Stimulated activated CD4-positive, alpha-beta T cell treated with anti-CD3 and anti-CD28 coated beads, TNF-alpha, amount 100 ng/mL, for 4 hours (primary cell): ENCODE results near the gene GREB1.

Experiments
- DNase-seq, 3 experiments: peaks; one replicate each; pipeline ENCODE4 v3.0.0-alpha.2; 2020; ENCODE audit warnings: low read depth in 3 of 3

GREB1 gene

GRCh38 chr2:11559786-11560155, 25.9 kb downstream of the GREB1 start:
- DNase-seq = no peak

DNA sequence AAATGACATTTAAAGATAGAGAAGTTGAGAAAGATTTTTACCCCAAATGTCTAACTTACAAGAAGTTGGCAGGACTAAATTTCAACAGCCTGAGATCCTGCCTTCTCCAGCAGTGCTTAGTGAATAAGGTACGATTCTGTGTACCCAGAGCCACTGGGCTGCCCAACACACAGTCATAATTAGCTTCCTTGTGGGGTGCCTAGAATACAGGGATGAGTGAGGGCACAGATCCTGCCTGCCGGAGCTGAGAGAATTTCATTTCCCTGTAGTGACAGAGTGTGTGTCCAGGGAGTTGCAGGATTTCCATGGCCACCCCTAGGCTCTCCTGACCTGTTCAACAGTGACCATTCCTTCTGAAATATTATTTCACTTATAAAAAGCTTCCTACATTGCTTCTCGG, 27.0 kb downstream of the GREB1 start:
- no peak for DNase-seq

DNA sequence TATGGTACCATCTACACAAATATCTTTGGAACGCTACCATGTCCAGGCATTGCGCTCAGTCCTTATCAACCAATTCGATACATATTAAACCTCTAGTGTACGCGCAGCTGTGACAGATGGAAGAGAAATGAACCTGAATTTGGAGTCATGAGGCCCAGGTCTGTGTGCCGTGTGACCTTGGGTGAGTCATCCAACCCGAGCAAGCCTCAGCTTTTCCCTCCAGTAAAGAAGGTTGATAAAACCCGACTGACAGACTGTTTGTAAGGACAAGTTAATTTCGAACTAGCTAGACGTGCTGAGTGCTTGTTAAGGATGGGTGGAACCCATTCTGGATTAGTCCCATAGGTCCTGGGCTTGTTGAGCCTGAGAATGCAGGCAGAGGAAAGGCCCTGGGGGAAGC, 28.2 kb downstream of the GREB1 start:
- no peak for DNase-seq

DNA sequence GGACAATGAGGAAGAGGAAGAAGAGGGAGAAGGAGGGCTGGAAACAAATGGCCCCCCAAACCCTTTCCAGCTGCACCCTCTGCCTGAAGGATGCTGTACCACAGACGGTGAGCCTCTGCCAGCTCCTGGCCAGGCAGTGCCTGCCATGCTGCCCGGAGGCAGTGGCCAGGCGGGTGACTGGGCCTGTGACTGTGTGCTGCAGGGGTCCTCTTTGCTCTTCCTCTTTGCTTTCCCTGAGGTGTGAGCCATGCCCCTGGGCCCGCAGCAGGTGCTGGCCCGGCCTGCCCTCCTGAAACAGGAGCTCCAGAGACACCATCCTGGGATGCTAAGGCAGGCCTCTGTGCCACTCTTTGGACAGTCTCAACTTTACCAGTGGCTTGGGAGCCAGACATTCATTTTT, 28.6 kb downstream of the GREB1 start:
- no peak for DNase-seq

DNA sequence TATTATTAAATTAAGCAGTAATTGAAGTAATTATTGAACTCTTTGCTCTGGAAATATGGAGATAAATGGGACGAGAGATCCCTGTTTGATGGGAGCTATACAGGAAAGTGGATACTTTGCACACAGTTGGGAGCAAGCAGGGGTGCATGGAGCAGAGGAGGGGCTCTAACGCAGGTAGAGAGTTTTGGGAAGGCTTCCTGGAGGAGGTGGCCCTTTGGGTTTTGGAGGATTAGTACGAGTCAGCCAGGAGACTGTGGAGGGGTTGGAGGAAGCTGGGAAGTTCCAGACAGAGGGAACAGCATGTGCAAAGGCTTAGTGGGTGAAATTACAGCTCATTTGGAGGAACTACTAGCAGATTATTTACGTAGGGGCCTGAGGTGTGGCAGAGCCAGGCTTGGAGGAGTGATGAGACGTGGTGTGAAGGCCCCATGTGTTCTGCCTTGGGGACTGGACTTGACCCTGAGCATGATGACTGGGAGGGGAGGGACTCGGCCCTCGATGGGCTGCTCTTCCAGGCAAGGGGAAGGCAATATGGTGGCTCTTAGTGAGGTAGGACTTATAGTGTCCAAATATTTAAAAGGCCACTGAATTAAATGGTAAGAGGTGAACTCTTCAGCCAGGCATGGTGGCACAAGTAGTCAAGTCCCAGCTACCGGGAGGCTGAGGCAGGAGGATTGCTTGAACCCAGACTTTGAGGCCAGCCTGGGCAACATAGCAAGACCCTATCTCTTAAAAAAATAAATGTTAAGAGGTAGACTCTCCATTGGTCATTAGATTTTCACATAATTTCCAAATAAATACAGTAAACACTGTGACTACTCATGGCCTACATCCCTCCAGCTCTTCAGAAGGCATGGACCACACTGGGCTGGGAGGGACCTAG, 30.2 kb downstream of the GREB1 start:
- DNase-seq = no peak

- DNase-seq = no peak
Observed at GRCh38 chr2:11564816-11565567, 31.1 kb downstream of the GREB1 start.

DNA sequence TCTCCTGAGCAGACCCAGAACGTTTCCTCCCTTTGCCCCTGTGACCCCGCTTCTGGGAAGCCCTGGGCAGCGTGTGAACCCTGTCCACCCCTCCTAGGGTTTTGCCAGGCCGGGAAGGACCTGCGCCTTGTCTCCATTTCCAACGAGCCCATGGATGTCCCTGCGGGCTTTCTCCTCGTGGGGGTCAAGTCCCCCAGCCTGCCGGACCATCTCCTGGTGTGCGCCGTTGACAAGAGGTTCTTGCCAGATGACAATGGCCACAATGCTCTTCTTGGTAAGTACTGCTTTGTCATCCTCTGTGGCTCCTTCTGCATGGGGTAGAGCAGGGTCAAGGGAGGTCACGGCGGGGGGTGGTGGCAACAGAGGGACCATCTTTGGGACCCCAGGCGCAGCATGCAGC, 32.5 kb downstream of the GREB1 start:
- no peak for DNase-seq

DNA sequence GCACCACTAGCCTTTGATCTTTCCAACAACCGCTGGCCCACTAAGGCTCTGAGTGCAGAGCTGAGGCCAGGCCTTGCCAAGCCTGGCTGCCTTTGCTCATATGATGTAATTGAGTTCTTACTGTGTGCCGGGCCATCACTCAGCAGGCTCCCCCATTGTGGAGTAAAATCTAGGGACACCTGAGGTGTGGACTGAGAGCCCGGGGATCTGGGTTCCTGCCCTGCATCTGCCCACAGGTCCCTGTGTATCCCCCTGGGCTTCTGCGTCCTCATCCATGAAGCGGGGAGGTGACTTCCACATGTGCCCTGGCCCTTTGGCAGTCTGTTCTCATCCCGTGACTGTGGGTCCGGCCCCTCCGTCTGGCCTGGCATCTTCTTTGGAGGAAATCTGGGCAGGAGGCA, 33.8 kb downstream of the GREB1 start:
- no peak for DNase-seq

GRCh38 chr2:11568436-11568835, 34.6 kb downstream of the GREB1 start:
- DNase-seq = no peak

- DNase-seq = no peak
Observed at GRCh38 chr2:11569636-11570035, 35.8 kb downstream of the GREB1 start.

GRCh38 chr2:11571170-11571569, 37.3 kb downstream of the GREB1 start:
- DNase-seq = no peak

DNA sequence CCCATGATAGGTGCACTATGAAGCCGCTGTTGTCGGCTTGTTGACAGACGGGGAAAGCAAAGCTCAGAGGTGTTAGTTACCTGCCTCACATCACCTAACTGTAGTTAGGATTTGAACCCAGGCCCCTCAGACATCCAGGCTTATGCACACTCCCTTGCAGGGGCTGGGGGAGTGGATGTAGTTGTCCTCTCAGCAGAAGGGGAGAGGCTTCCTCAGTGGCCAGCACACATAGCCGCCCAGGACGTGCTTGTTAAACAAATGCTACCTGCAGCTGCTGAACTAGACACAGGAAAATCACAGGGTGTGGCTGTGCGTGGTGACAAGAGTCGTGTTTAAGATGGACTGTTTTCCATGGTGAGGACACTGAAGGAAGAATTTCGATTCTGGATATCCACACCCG, 39.2 kb downstream of the GREB1 start:
- DNase-seq = no peak

GRCh38 chr2:11573418-11574175, 39.8 kb downstream of the GREB1 start:
- DNase-seq = no peak

GRCh38 chr2:11574176-11575046, 40.6 kb downstream of the GREB1 start:
- no peak for DNase-seq

- DNase-seq = no peak
Observed at GRCh38 chr2:11576398-11576797, 42.6 kb downstream of the GREB1 start.

- DNase-seq = no peak
Observed at GRCh38 chr2:11577101-11577883, 43.4 kb downstream of the GREB1 start.

DNA sequence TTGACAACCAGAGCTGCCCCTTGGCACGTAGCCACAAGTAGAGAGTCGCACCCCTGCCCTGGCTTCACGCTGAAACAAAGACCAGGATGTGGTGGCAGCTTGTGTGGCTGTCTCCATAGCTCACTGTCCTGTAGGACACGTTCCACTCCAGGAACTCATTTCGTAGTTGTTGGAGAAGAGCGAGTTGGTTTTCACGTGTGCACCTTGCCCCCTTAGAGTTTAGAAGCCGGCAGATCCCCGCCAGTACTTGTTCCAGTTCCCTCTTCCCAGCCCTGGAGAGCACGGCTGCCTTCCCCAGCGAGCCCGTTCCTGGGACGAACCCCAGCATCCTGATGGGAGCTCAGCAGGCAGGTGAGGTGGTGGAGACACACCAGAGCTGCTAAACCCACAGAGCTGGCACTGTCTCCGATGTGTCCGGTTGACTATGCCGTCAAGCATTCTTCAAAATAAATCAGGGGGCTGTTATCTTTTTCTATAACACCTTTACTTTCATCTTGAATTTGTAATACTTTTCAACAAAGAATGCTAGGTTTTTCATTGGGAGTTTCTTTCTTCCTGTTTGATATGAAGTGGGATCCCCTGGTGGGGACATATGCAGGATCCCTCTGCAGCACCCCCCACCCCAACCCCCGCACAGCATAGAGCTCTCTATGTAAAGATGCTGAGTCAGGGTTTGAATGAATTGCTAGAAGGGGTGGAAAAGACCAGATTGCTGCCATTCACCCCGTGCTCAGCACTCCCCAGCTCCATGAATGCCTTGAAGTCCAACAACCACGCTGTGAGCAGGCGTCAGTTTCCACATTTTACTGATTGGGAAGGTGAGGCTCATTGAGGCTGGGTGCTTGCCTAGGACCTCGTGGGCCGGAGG, 44.5 kb downstream of the GREB1 start:
- DNase-seq = no peak

DNA sequence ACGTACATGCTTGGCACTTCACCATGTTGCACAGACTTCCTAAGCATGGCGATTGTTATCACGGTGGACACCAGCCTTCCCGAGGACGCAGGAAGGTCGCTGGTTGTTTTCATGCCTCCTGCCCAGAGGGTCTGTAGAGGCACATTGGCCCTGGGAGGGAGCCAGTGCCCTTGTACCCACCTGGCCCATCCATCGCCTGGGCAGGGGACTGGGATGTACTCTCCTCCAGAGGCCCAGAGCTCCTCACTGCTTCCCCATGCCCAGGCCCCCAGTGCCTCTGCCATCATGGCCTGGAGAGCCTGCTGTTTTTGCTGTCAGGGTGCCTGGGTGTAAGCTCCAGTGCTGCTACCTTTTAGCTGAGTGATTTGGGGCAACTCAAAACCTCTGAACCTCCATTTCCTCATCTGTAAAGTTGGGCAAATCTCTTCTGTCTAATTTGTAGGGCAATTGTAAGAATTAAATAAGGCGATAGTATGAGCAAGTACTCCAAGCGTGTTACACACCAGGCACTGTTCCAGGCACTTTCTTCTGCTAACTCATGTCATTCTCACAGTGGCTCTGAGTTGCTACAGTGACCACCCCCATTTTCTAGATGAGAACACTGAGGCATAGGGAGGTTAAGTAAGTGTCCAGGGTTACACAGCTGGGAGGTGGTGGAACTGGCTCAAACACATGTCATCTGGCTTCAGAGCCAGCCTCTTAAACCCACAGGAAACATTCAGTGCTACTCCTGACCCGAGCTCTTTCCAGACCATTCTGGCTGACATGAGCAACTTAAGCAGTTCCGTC, 45.3 kb downstream of the GREB1 start:
- no peak for DNase-seq
